HepG2 (cell line): ENCODE data around the gene TULP3. TPM values are rescaled to one million over a fixed set of nuclear protein-coding genes. Genes with fewer than 3 reads are reported as not detected.

Experiments
- AGO2 ChIP-seq: fragments of 200-400 bp; formaldehyde crosslinking; optimal IDR thresholded peaks from 2 replicates; pipeline ENCODE3; 2017; ENCODE audit warnings: mild to moderate bottlenecking, low read depth, low read length, moderate library complexity
- ESRRA ChIP-seq: sonication (generic); formaldehyde crosslinking; IDR thresholded peaks from 2 replicates; pipeline ENCODE4 v1.5.1; 2020; ENCODE audit warnings: mild to moderate bottlenecking, low read depth, missing genetic modification reagents
- POLR2G ChIP-seq: fragments of 200-400 bp; formaldehyde crosslinking; IDR thresholded peaks from 2 replicates; pipeline ENCODE4 v1.6.1; 2018; ENCODE audit warnings: mild to moderate bottlenecking, low read depth, low read length, moderate library complexity
- RERE ChIP-seq: IDR thresholded peaks from 2 replicates; pipeline ENCODE4 v1.6.1; 2016; ENCODE audit warnings: low read depth, missing genetic modification reagents, missing compliant biosample characterization
- THAP11 ChIP-seq: IDR thresholded peaks from 2 replicates; pipeline ENCODE4 v1.6.1; 2016; ENCODE audit warnings: missing biosample characterization, missing genetic modification reagents
- ZBTB20 ChIP-seq: sonication (generic); formaldehyde crosslinking; IDR thresholded peaks from 2 replicates; pipeline ENCODE4 v1.8.1; 2023; ENCODE audit warnings: missing genetic modification reagents, low read depth, mild to moderate bottlenecking, borderline replicate concordance
- ZBTB42 ChIP-seq: sonication (generic); formaldehyde crosslinking; IDR thresholded peaks from 2 replicates; pipeline ENCODE4 v1.5.0; 2020; ENCODE audit warnings: mild to moderate bottlenecking, missing genetic modification reagents
- ZFP41 ChIP-seq: sonication (generic); formaldehyde crosslinking; IDR thresholded peaks from 2 replicates; pipeline ENCODE4 v1.4.0; 2020; ENCODE audit warnings: mild to moderate bottlenecking, missing genetic modification reagents, borderline replicate concordance
- ZMYM4 ChIP-seq: sonication (generic); formaldehyde crosslinking; IDR thresholded peaks from 2 replicates; pipeline ENCODE4 v1.8.1; 2023; ENCODE audit warnings: mild to moderate bottlenecking, missing genetic modification reagents
- ZNF230 ChIP-seq: sonication (generic); formaldehyde crosslinking; IDR thresholded peaks from 2 replicates; pipeline ENCODE4 v1.4.0; 2020; ENCODE audit warnings: mild to moderate bottlenecking, missing genetic modification reagents
- ZNF335 ChIP-seq: sonication (generic); formaldehyde crosslinking; IDR thresholded peaks from 2 replicates; pipeline ENCODE4 v1.4.0; 2020; ENCODE audit warnings: missing genetic modification reagents
- ZNF350 ChIP-seq: sonication (generic); formaldehyde crosslinking; IDR thresholded peaks from 2 replicates; pipeline ENCODE4 v1.4.0; 2020; ENCODE audit warnings: mild to moderate bottlenecking, low read depth, missing genetic modification reagents, borderline replicate concordance
- ZNF589 ChIP-seq: sonication (generic); formaldehyde crosslinking; conservative IDR thresholded peaks from 2 replicates; pipeline ENCODE4 v1.8.0; 2022; ENCODE audit warnings: mild to moderate bottlenecking, moderate library complexity, missing genetic modification reagents
- ZNF652 ChIP-seq: IDR thresholded peaks from 2 replicates; pipeline ENCODE4 v1.6.1; 2016; ENCODE audit warnings: low read depth, borderline replicate concordance
- ZNF709 ChIP-seq: sonication (generic); formaldehyde crosslinking; IDR thresholded peaks from 2 replicates; pipeline ENCODE4 v1.5.0; 2020; ENCODE audit warnings: mild to moderate bottlenecking, missing genetic modification reagents
- ZNF75D ChIP-seq: sonication (generic); formaldehyde crosslinking; IDR thresholded peaks from 2 replicates; pipeline ENCODE4 v1.8.1; 2023; ENCODE audit warnings: missing genetic modification reagents, mild to moderate bottlenecking, borderline replicate concordance
- ZNF773 ChIP-seq: sonication (generic); formaldehyde crosslinking; IDR thresholded peaks from 2 replicates; pipeline ENCODE4 v1.4.0; 2020; ENCODE audit warnings: missing genetic modification reagents, borderline replicate concordance
- polyA plus RNA-seq, 8 experiments: library from polyadenylated mRNA; depleted of rRNA in 3 of 8; stranded (reverse) in 7 of 8; unstranded in 1 of 8; fragments of >200 nt; fragmentation: Illumina TruSeq in 4 of 8; extraction: Trizol in 4 of 8; gene quantifications; 2 replicates each; pipeline versions ENCODE4 v1.2.1 to v1.2.3, GENCODE V29; 2011 to 2016; ENCODE audit warnings: low read depth in 4 of 8, missing spikeins in 1 of 8, mixed read lengths in 1 of 8; ENCODE audit not compliant: insufficient read depth in 1 of 8
- total RNA-seq, 5 experiments: library from RNA; depleted of rRNA; stranded (reverse); fragments of >200 nt; fragmentation: Illumina TruSeq; extraction: Trizol; gene quantifications; 2 replicates each; pipeline ENCODE4 v1.2.3, GENCODE V29; 2016; ENCODE audit warnings: low read depth in 1 of 5
- TF ChIP-seq, protein P1 (sequence below): sonication (generic); formaldehyde crosslinking; IDR thresholded peaks from 2 replicates; pipeline ENCODE4 v1.4.0; 2020; ENCODE audit warnings: missing genetic modification reagents; ENCODE audit errors: not compliant biosample characterization
- TF ChIP-seq, protein P2 (sequence below): sonication (generic); formaldehyde crosslinking; IDR thresholded peaks from 2 replicates; pipeline ENCODE4 v1.5.0; 2020; ENCODE audit warnings: mild to moderate bottlenecking, missing genetic modification reagents
- TF ChIP-seq, protein P3 (sequence below): sonication (generic); formaldehyde crosslinking; IDR thresholded peaks from 2 replicates; pipeline ENCODE4 v1.4.0; 2020; ENCODE audit warnings: missing genetic modification reagents

TULP3 gene
- total and polyA plus RNA-seq, 2 of the 13 experiments (the other 11 are each of a cell fraction or from before 2014, with no cell fraction given): 11.2 to 13.2 TPM

- no peak for TF ChIP-seq ZFP41 (CRISPR knock-in tag)
- no peak for TF ChIP-seq ZNF709
- TF ChIP-seq, protein P1, sequence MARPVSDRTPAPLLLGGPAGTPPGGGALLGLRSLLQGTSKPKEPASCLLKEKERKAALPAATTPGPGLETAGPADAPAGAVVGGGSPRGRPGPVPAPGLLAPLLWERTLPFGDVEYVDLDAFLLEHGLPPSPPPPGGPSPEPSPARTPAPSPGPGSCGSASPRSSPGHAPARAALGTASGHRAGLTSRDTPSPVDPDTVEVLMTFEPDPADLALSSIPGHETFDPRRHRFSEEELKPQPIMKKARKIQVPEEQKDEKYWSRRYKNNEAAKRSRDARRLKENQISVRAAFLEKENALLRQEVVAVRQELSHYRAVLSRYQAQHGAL (CRISPR knock-in tag): no peak
- no peak for TF ChIP-seq AGO2
- TF ChIP-seq ESRRA (CRISPR knock-in tag): no peak
- no peak for TF ChIP-seq ZNF773 (CRISPR knock-in tag)
- TF ChIP-seq, protein P2, sequence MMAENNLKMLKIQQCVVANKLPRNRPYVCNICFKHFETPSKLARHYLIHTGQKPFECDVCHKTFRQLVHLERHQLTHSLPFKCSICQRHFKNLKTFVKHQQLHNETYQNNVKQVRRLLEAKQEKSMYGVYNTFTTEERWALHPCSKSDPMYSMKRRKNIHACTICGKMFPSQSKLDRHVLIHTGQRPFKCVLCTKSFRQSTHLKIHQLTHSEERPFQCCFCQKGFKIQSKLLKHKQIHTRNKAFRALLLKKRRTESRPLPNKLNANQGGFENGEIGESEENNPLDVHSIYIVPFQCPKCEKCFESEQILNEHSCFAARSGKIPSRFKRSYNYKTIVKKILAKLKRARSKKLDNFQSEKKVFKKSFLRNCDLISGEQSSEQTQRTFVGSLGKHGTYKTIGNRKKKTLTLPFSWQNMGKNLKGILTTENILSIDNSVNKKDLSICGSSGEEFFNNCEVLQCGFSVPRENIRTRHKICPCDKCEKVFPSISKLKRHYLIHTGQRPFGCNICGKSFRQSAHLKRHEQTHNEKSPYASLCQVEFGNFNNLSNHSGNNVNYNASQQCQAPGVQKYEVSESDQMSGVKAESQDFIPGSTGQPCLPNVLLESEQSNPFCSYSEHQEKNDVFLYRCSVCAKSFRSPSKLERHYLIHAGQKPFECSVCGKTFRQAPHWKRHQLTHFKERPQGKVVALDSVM: no peak
- no peak for TF ChIP-seq ZBTB20
- no peak for TF ChIP-seq ZNF230 (CRISPR knock-in tag)
- no peak for TF ChIP-seq ZNF75D (CRISPR knock-in tag)
- TF ChIP-seq ZNF589 (CRISPR knock-in tag): no peak
- no peak; the same call in 1 of the 2 replicates for TF ChIP-seq POLR2G
- no peak for TF ChIP-seq THAP11 (CRISPR knock-in tag)
- TF ChIP-seq ZNF350 (CRISPR knock-in tag): no peak
- no peak for TF ChIP-seq ZNF335
- 0 out of 2 replicates have a peak, but pooled peaks have one; percentile 35 for TF ChIP-seq ZBTB42 (CRISPR knock-in tag)
- TF ChIP-seq ZNF652 (CRISPR knock-in tag): no peak
- TF ChIP-seq, protein P3, sequence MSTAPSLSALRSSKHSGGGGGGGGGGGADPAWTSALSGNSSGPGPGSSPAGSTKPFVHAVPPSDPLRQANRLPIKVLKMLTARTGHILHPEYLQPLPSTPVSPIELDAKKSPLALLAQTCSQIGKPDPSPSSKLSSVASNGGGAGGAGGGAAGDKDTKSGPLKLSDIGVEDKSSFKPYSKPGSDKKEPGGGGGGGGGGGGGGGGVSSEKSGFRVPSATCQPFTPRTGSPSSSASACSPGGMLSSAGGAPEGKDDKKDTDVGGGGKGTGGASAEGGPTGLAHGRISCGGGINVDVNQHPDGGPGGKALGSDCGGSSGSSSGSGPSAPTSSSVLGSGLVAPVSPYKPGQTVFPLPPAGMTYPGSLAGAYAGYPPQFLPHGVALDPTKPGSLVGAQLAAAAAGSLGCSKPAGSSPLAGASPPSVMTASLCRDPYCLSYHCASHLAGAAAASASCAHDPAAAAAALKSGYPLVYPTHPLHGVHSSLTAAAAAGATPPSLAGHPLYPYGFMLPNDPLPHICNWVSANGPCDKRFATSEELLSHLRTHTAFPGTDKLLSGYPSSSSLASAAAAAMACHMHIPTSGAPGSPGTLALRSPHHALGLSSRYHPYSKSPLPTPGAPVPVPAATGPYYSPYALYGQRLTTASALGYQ (CRISPR knock-in tag): no peak
- TF ChIP-seq RERE: no peak
- TF ChIP-seq ZMYM4 (CRISPR knock-in tag): 0 out of 2 replicates have a peak, but pooled peaks have one; percentile 13
These were observed 14.2 kb upstream of the TULP3 start (continued) for GRCh38 chr12:2876431-2877046.
